ENCODE measurements around the gene BCL11B.

The BCL11B gene

DNA sequence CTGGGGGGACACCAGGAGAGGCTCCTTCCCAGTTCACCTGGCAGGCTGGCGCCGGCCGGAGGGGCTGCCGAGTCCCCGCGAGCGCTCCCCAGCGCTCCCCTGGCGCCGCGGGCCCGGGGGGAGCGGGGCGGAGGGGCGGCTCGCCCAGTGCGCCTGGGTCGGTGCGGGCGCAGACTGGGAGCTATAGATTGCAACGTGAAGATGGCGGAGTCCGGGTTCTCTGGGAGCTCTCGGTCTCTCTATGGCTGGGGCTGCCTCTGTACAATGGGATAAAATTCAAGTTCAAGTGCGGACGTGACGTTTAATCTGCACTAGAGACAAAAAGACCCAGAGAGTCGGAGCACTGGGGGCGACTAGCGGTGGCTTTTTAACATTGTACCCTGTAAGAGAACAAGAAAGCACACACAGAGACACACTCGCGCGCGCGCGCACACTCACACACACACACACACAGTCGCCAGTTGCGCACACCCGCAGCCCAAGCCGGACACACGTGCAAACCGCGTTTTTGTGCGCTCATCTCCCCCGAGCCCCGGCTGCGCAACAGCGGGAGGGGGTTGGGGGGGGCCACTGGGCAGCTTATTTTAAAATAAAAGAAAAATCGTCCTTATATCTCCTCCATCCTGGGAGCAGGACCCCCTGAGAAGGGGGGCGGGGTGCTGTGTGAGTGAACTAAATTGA lies at the start of gene BCL11B:
Gene BCL11B (minus strand): TSS at position 247 of the 681 bp plus-strand sequence. CDS start 979 bp downstream, outside the sequence.
- DNase-seq = peak; percentile 84

DNA sequence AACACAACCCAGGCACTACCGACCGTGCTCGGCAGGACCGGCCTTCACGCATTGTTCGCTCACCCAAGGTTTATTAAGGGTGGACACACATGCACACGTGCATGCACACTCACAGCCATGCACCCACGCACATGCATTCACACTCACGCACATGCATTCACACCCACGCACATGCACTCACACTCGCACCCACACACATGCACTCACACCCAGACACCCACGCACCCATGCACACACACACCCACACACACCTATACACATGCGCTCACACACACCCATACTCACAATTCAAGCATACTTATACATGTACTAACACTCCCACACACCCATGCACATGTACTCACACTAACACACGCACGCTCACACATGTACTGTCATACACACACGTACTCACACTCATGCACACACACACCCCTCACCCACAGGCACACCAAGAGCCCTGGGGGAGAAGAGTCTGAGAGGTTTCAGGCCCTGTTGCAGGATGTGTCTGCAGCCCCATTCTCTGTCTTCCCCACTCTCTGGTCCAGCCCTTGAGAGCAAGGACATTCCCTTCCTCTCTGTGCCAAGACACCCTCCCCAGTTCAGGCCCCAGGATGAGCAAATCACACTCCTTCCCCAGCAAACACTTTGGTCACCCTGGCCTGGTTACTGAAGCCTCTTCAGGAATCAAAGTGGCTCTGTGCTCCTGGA lies 49.4 kb upstream of the BCL11B start:
- no peak for DNase-seq

DNA sequence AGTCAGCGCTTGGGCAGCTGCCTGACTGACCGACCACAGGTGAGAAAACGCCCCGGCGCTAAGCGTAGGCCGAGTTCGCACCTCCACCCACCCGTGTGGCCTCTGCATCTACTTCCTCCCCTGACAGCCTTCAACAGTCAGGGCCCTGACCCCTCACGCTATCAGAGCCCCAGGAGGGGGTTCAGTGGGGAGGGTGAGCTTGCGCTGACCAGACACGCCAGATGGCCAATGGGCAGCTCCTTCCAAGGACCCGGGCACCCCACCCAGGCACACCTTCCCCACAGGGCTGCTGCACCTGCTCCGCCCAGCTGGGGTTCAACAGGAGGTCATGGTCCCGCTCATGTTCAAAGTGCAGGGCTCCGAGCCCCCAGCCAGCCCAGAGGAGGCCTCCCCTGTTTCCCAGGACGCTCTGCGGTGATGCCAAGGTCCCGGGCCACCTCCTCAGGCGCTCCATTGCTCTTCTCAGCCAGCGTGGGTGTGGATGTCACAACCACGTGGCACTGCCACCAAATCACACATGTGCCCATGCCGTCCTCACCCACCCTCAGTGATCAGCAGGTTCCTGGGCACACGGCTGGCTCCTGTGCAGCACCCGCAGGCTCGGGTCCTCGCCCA lies 48.7 kb upstream of the BCL11B start:
- no peak for DNase-seq

DNA sequence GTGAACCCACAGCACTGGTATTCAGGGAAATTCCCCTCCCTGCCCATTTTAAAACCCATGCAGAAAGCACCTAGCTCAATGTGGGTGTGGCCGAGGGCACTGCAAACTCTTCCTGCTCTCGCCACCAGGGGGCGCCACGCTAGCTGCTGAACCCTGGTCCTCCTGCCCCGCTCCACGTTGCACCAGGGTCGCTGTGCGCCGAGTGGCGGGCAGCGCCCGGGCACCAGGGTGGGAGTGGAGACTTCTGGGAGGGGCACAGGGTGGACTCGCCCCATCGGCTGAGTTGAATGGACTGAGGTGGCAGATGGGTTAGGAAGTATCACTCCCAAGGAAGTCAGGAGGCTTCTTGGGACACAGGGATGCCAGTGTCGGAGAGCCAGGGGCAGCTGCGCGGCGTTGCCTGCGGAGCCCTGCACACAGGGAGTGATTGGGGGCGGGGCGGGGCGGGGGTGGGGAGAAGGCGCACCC lies 48.1 kb upstream of the BCL11B start:
- DNase-seq = peak; percentile 12

DNA sequence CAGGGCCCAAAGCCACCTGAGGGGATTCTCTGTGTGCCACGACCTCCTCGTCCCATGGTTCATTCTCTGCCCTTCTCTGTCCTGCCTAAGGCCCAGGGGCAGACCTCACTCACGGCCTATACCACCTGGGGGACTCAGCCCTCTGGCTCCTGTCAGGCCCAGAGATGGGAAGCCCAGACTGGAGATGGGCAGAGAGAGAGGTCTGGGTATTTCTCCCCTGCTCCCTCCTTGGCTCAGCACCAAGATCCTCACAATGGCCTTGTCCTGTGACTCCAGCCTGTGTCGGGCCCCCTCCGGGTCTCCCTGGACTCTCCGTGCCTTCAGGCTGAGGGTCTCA lies 46.9 kb upstream of the BCL11B start:
- DNase-seq = no peak

DNA sequence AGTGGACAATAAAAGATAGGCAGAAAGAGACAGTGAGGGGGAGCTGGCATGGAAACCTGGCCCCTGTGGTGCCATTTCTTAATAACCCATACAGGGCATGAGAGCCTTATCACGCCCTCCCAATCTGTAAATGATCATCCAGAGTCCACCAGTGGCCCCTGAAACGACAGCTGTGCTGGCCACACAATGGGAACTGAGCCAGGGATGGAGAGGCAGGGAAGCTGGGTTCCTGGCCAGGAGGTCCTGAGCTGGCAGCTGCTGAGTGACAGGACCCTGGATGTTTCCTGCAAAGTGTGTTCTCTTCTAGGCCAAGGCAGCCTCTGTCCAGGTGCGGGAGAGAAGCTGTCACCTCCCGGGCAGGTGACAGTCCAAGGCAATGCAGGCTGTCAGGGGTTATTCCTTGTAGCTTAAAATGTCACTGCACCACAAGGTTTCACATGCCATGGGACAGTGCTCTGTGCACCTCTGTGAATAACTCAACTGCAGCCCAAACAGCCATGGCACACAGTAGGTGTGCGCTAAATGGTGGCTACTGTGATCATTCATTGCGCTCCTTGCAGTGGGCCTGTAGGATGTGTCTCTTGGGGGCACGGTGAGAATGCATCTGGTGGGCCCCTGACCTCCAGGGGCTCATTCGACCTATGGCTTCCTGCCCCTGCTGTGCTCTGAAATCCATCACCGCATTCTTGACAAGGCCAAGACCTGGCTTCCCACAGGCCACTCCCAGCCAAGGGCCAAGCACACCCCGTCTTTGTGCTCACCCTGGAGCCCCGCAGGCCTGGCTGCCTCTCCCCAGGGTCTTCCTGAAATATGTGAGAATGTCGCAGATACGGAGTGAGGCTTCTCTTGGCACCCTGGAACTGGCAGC lies 46.3 kb upstream of the BCL11B start:
- DNase-seq = no peak

DNA sequence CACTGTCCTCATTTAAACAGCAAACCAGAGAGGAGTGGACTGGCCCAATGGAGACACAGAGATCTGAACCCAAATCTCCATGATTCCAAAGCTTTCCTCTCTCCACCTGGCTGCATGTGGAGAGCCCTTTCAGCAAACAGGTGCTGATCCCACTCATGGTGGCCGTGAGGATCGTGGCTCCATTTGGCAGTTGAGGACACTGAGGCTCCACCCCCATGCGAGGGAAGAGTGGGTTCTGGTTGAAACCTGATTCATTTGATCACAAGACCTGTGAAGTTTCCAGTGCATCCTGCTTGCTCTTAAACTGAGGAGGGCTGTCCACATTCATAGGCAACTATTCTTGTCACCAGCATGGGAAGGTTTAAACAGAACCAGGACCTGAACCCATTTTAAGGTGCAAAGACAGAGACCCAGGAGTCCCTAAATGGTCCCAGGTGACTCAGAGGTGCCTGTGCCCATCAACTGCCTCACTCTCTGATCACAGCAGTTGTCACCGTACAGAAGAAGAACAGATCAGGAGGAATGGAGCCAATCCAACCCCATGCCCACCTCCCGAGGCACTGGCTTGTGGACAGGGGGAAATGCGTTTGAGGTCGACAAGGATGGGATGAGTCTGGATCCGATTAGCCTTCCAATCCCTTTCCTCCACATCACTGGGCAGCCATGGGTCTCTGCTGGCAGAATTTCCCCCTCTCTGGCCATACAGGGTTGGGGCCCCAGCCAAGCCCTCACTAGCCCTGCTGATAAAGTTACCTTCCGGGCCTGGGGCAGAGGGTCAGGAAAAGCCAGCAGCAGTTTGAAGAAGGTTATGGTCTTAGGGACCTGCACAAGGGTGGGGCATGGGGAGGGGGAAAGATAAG lies 45.5 kb upstream of the BCL11B start:
- DNase-seq = no peak

DNA sequence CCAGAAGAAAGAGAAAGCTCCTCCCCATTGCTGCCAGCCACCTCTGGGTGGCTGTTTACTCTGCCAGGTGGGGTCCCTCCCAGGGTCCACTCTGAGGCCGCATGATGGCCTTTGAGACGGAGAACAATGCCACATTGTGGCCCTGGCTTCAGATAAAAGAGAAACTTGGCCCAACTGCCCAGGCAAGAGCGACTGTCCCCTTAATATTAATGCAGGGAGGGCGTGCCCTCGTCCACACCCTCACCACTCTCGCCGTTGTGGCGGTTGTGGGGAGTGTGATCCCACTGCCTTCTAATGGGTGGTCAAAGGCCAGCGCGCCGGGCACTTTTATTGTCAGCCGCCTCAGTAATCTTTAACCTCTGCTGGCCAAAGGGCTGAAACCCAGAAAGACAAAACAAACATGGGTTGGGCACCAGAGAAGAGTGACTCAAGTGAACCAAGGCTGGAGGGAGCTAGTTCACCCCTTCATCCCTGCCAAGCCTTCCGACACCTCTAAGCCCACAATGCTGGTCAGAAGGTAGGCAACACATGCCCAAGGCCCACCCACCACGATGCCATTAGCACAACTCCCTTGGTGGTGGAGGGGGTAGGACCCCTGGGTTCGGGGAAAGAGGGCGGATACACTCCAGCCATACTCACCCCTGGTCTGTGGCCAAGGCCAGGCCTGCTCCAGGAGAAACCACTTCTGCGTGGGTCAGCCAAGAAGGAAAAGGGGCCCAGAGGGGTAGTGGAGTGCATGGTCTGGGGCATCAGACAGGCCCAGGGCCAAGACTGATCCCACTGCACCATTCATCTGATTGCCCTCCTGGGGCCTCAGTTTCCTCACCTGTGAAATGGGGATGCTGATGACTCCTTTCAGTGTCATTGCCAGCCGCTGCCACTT lies 44.5 kb upstream of the BCL11B start:
- no peak for DNase-seq

DNA sequence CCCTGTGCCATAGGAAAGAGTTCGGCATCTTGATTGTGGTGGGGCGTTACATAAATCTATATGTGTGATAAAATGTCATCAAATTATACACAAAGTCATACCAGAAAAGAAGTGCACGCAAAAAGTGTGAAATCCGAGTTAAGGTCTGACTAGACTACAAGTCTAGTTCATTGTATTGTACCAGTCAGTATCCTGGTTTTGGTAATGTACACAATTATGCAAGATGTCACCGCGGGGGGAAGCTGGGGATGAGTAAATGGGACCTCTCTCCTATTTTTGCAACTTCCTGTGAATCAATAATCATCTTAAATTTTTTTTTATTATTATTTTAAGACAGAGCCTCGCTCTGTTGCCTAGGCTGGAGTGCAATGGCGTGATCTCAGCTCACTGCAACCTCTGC lies 43.2 kb upstream of the BCL11B start:
- no peak for DNase-seq

DNA sequence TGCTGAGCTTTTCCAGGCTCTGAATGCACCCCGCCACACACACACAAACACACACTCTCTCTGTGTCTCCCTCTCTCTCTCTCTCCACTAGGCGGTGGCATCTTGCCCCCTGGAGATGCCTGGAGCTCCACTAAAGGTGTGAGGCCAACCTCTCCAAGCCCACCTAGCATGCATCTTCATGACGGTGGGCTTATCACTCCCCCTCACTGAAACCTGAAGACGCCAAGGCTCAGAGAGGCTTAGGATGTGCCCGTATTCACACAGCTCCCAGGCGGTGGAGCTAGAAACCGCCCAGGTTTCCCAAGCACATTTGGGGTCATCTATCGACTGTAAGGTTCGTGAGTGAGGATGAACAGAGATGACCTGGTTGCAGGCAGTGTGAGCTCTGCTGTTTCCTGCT lies 42.6 kb upstream of the BCL11B start:
- DNase-seq = no peak

DNA sequence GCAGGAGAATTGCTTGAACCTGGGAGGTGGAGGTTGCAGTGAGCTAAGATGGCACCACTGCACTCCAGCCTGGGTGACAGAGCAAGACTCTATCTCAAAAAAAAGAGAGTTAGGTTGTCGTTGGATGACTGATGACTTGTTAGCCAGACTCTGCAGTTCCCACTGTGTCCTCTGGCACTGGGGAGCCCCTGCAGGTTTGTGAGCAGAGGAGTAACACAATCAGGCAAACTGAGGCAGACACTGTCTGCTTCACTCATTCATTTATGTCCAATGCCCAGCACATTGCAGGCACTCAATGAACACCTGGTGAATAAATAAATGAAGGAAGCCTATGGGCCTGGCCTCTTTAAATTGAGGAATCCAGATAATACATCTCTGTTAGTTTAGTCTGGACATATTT lies 41.2 kb upstream of the BCL11B start:
- DNase-seq = no peak

DNA sequence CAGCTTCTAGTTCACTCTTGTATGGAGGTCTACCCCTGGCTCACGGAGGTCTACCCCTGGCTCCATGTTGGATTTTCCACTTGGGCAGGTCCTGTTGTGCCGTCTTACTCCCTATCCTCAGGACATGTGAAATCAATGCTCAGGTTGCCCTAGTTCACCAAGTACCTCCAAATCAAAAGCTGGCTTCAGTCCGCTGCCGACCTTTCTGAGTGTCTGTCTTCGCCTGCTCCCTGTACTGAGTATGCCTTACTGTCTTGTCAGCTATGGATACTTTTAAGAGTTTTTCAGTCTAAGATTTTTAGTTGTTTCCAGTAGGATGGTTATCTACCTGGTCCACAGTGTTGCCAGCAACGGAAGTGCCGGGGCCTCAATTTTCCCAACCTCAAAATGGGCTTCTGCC lies 40.1 kb upstream of the BCL11B start:
- DNase-seq = no peak

DNA sequence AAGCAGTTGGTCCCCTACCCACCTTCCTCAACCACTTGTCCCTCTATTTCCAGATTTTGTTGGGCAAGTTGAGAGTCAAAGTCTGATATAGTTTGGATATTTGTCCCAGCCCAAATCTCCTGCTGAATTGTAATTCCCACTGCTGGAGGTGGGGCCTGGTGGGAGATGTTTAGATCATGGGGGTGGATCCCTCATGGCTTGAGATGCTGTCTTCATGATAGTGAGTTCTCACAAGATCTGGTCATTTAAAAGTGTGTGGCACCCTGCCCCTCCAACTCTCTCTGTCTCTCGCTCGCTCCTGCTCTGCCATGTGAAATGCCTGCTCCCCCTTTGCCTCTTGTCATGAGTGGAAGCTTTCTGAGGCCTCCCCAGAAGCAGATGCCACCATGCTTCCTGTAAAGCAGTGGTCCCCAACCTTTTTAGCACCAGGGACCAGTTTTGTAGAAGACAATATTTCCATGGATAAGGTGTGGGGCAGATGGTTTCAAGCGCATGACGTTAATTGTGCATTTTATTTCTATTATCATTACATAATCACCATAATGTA lies 37.3 kb upstream of the BCL11B start:
- DNase-seq = no peak

DNA sequence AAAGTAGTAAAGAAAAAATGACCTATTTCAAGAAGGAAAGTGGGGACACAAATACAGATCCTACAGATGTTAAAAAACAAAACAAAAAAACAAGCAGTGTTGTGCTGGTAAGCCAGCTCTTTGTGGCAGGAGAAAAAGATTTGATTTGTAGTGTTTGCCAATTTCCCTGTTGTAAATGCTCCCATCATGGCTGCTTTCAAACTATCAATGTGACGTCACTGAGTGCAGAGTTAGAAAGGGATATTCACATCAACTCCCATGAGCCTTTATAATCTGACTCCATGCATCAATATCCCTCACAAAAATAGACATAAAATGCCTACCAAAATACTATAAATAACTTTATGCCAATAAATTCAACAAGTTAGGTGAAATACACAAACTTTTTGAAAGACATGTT lies 32.2 kb upstream of the BCL11B start:
- DNase-seq = no peak

DNA sequence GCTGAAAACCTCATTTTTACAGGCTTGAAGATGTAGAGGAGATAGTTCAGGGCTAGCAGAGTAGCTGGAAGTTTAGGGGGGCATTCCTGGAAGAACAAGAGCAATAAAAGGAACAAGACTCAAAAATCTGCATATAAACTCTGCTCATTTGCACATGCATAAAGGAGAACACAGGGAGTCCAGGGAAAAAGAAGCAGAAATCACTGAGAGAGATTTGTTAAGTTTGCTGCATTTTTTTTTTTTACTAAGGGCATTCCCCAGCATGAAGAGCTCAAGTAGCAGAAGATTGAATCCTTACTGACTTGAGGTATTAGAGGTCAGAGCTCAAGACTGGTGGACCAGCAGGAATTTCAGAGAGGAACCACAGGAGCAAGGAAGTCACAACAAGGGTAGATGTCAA lies 28.2 kb upstream of the BCL11B start:
- DNase-seq = no peak

DNA sequence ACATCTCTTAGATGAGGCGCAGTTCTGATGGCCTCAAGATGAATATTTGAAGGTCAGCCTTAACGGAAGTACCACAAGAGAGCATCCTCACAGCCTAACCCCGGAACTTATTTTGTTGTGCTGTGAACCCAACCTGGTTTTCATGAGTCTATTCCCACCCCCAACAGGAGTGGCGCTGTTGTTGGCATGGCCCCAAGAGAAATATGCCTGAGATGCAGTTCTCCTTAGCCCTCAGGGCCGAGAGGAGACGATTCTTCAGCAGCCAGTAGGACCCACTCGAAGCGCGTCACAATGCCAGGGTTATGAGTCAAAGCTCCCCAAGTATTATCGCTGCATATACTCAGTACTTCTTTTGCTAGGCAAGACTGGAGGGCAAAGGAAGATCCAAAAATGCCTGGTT lies 24.5 kb upstream of the BCL11B start:
- DNase-seq = no peak

DNA sequence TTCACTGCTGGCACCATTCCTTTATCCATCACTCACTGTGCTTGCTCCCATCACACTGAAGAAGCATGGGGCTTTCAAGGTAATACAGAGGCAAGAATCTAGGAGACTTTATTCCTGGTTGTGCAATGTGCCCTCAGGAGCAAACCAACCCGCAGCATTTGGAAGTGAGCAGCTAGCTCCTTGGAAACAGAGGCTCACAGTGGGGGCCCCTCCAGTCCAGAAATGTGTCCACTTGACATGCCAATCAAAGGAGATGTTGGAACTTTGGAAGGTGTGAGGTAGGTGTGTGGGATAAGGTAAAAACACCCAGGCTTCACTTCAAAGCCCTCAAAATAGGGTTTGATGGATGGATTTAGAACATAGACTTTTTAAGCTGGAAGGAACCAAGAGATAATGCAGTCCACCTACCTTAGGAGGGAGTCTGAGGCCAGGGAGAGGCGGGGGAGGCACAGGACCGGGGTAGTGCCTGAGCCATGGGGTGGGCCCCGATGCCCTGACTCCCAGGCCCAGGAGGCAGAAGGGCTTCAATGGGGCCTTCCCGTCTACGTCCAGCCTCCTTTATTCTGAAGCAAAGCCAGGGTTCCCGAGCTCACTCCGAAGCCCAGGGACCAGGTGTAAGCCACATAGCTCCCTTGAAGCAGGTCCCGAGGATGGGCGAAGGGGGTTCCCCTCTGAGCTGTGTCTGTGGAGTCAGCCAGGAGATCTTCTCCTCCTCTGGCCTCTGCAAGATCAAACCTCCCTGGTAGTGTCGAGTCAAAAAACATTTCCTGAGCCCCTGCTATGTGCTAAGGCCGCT lies 17.6 kb upstream of the BCL11B start:
- DNase-seq = no peak

DNA sequence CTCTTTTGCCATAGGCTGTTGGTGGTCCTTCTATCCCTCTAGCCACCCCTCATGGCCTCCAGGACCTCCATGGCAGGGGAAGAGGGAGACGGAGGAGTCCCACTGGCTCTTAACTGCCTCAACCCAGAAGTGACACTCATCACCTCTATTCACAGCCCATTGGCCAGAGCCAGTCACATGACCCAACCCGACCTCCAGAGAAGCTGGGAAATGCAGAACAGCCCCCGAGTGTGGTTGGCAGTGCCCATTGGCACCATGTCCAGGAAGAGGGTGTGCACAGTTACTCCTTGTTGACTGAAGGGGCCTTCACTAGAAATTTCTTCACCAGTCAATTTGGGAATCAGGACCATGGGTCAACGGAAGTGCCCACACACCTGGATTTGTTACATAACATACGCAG lies 17.0 kb upstream of the BCL11B start:
- no peak for DNase-seq

DNA sequence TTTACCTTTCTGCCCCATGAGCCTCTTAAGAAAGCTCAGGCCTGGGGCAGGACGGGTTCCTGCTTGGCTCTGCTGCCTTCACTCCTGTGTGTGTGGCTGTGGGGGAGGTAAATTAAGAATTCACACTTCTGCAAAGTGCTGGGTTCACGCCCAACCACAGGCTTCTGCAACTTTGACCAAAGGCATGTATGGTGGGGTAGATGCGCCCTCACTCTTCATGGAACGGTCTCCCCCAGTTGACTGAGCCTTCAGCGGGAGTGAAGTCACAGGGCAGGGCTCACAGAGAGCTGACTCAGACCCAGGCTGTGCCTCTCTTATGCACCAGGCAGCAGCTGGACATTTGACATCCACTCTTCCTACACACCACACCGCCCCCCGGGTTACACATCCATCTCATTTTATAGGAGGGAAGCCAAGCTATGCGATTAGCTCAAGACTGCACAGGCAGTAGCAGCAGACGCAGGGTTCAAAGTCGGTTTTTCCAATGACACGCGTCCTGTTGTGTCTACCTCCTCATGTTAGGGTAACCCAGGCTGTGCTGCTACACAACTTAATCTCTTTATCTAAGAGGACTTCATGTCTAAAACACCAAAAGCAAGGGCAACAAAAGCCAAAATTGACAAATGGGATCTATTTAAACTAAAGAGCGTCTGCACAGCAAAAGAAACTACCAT lies 15.4 kb upstream of the BCL11B start:
- no peak for DNase-seq

DNA sequence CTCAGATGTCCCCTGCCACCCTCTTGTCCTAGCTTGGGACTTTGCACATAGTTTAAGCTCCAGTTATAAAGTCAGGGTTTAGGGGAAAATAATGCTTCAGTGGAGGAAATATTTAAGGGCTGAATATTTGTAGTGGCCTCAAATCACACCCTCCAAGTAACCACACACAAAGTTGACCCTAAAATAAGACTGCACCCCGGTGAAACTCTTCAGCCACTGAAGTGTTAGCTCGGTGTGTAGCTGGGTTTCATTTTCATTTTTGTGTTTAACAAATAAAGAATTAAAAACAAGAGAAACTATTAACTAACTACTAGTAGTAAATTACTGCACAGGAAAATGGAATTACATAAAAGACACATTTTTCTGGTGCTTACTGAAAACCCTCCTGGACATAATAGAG lies 14.8 kb upstream of the BCL11B start:
- no peak for DNase-seq
